GM19467 (cell line): ENCODE results near the gene TRDN.

ENCODE experiments used
- ATAC-seq: cut with Tn5 transposase; IDR thresholded peaks from one replicate; pipeline ENCODE4 v1.9.1; 2021; ENCODE audit warnings: mild to moderate bottlenecking, moderate library complexity; ENCODE audit not compliant: unreplicated experiment

The TRDN gene

DNA sequence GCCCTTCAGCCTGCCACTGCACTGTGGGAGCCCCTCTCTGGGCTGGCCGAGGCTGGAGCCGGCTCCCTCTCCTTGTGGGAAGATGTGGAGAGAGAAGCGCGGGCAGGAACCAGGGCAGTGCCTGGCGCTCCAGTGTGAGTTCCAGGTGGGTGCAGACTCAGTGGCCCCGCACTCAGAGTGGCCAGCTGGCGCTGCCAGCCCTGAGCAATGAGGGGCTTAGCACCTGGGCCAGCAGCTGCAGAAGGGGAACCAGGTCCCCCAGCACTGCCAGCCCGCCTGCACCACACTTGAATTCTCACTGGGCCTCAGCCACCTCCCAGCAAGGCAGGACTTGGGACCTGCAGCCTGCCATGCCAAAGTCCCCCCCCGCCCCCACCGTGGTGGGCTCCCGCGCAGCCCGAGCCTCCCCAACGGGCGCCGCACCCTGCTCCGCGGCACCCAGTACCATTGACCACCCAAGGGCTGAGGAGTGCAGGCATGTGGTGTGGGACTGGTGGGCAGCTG is 434.8 kb downstream of the TRDN start:
- ATAC-seq: no peak

DNA sequence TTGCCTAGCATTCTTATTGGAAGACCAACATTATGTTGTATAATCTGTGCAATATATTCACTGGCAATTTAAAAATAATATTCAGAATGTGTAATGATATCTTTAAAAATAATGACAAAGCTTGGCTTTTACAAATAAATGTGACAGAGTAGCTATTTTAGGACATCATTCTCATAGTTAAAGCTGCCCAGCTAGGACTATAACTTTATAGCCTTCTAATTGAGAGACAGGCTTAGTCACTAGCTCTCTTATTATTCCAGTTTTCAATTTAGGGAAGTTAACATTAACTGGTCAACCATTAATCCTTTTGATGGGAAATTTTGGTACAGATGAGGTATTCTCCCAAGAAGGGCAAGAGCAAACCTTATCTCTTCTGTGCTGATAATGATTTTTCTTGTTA is 443.5 kb downstream of the TRDN start:
- no peak for ATAC-seq

DNA sequence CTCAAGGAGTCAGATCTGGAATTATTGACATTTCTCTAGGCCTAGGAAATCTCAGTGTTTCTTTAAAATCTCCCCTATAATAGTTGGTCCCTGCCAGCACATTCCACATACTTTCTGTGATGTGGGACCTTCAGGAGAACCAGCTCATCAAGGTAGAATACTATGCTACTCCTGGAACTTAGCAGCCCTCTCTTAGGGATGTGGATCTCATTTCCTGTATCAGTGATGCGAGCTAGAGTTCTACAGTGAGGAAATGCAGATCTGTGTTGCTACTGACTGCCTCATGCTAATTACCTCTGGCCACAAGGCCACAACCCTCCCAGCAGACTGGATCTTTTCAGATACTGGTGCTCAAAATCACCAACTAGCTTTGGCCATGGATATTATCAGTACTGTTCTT is 446.9 kb downstream of the TRDN start:
- ATAC-seq: no peak

DNA sequence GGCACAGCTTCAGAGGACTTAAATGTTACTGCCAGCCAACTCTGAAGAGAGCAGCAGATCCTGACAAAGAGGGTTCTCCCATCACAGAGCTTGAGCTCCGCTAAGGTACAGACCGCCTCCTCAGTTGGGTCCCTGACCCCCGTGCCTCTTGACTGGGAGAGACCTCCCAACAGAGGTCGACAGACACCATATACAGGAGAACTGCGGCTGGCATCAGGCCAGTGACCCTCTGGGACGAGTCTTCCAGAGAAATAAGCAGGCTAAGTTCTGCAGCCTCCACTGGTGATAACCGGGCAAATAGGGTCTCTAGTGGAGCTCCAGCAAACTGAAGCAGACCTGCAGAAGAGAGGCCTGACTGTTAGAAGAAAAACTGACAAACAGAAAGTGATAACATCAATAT is 453.8 kb downstream of the TRDN start:
- no peak for ATAC-seq

DNA sequence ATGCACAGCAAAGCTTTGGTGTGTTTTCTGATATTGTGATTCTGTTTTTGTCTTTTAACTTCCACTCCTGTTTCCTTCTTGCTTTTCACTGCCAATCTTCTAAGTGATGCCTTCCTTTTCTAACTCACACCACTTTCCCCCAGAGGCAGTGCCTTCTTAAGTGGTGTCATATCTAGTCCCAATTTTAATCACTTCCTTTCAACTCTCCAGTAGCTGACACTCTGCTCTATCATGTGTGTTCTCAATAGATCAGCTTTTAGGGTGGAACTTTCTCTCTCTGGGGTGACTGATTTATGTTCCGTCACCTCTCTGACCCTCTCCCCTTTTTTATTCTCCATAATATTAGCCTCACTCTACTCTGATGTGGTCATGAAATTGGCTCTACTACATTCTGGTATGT is 460.0 kb downstream of the TRDN start:
- no peak for ATAC-seq

DNA sequence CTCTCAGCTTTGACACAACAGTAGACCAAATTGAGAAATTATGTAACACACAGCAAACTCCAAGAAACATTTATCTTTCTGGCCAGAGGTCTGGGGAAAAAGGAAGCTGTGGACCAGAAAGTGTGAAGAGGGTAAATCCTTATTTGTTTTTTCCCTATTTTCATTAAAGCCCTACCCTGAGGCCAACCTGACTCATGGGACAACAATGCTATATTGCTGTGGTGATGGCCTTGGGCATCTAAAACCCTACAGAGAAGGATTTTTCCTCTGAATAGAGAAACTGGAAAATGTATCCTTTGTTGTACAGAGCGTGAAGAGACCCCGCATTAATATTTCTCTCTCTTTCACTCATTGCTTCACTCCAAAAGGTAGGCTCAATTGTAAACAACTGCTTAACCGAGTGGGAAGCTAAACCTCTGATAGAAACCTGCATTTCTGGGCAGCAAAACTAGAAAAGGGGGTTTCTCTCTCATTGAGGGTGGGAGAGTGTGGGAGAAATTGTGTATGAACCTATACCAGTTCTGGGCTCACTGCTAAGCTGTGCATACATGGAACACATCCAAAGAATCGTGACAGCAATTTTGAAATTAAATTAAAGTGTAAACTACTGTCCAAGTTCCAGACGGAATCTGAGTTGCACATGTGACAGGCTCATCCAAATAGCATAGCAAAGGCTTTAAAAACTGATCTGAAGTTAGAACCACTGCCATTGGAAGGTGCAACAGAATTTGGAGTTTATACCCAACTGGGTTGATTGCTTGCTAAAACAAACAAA is 465.2 kb downstream of the TRDN start:
- ATAC-seq: no peak

DNA sequence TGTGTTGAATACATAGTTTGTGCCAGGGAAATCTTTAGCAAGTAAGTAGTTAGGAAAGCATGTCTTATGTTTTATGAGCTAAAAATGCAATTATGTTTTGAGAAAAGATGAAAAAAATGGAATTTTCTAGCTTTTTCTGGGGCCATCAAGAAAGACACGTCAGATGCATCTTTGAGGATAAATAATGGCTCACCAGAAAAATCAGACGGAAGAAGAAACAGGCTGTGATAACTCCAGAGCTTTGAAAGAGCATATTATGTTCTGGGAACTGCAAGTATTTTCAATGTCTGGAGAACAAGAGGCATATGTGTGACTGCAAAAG is 467.0 kb downstream of the TRDN start:
- no peak for ATAC-seq

DNA sequence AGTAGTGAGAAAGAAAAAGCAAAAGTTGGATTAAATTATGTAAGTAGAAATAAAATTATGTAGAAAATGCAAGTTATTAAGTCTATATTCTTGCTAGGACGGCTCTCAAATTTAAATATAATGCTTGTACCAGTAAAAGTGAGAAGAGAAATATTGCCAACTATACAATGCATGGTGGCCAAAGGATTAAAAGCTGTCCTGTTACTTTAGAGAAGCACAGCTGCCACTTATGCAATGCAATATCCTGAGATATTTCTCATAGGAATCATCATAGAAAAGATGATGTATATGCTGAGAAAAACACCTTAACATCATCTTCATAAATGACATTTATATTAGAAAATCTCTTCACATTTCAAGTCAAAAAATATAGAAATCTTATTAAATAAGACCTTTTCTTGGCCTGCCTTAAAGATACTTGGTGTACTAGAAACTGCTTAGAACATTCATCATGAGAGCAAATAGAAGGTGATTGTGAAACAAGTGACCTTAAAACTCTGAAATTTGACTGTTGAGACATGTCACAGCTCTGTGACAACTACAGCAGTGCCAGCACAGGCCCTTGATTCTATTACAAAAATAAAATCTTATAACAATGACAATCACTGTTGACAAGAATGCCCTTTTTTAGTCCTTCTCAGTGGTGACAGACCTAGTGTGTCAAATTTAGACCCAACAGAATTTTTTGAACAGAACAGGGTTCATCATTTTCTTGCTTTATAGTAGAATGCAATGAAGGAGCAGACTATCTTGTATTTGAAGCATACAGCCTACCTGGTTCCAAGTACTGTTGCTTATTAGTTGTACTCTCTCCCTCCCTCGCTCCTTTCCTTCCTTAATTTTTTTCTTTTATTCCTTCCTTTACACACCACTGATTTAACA is 467.6 kb downstream of the TRDN start:
- ATAC-seq: no peak

DNA sequence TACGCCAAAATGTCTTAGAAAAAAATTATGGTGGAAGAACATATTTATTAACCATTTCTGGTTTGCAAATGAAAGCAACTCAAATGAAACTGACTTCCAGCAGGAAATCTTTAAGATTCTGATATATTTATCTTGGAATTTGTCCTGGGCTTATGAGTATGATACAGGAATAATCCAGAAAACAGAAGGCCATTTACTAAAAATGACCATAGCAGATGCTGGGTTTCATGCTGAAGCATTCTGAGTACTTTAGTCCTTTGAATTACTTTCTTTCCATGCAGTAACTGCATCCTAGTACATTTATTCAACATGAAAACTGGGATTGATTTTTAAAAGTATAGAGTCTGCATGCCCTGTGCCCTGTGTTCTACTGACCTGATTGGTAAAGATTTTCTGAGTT is 468.3 kb downstream of the TRDN start:
- ATAC-seq: no peak
